MM.1S (cell line): ENCODE results near the gene TKFC.

Experiments used
- DNase-seq: peaks from one replicate; pipeline ENCODE4 v3.0.0-alpha.2; 2015
- H2AFZ ChIP-seq: fragments of 300-600 bp; sonication (generic); 2 replicates; pipeline ENCODE4 v1.6.0; 2016; ENCODE audit warnings: antibody characterized with exemption, low read length
- H3F3A ChIP-seq: fragments of 300-600 bp; sonication (generic); 2 replicates; pipeline ENCODE4 v1.6.1; 2016; ENCODE audit warnings: mild to moderate bottlenecking, antibody characterized with exemption, low read length, moderate library complexity, mixed read lengths; ENCODE audit not compliant: insufficient read depth
- H3K27ac ChIP-seq: fragments of 300-600 bp; sonication (generic); 2 replicates; pipeline ENCODE4 v1.5.1; 2016; ENCODE audit warnings: mild to moderate bottlenecking, low read length
- H3K27me3 ChIP-seq: fragments of 300-600 bp; sonication (generic); replicated peaks from 2 replicates; pipeline ENCODE4 v1.6.0; 2016; ENCODE audit warnings: low read length; ENCODE audit not compliant: insufficient read depth
- H3K36me3 ChIP-seq: fragments of 300-600 bp; sonication (generic); replicated peaks from 2 replicates; pipeline ENCODE4 v1.6.1; 2016; ENCODE audit warnings: mild to moderate bottlenecking, low read length, mixed read lengths; ENCODE audit not compliant: insufficient read depth
- H3K4me1 ChIP-seq: fragments of 300-600 bp; sonication (generic); 2 replicates; pipeline ENCODE4 v1.6.1; 2016; ENCODE audit warnings: low read length, mixed read lengths
- H3K4me2 ChIP-seq: fragments of 300-600 bp; sonication (generic); 2 replicates; pipeline ENCODE4 v1.6.0; 2016; ENCODE audit warnings: low read depth, low read length
- H3K4me3 ChIP-seq: fragments of 300-600 bp; sonication (generic); 2 replicates; pipeline ENCODE4 v1.5.1; 2016; ENCODE audit warnings: low read length, mixed read lengths
- H3K79me2 ChIP-seq: fragments of 300-600 bp; sonication (generic); 2 replicates; pipeline ENCODE4 v1.6.1; 2016; ENCODE audit warnings: mixed run types, low read length, mixed read lengths
- H3K9ac ChIP-seq: fragments of 300-600 bp; sonication (generic); 2 replicates; pipeline ENCODE4 v1.6.1; 2016; ENCODE audit warnings: low read length, mixed read lengths
- H3K9me2 ChIP-seq: fragments of 300-600 bp; sonication (generic); replicated peaks from 2 replicates; pipeline ENCODE4 v1.6.1; 2016; ENCODE audit warnings: mild to moderate bottlenecking, low read length, mixed read lengths; ENCODE audit not compliant: insufficient read depth
- H3K9me3 ChIP-seq: fragments of 300-600 bp; sonication (generic); replicated peaks from 2 replicates; pipeline ENCODE4 v1.6.1; 2016; ENCODE audit warnings: mild to moderate bottlenecking, low read length, mixed read lengths; ENCODE audit not compliant: insufficient read depth
- H4K20me1 ChIP-seq: fragments of 300-600 bp; sonication (generic); 2 replicates; pipeline ENCODE4 v1.6.1; 2016; ENCODE audit warnings: mild to moderate bottlenecking, low read length, moderate library complexity, mixed read lengths; ENCODE audit not compliant: insufficient read depth
- EZH2 ChIP-seq: fragments of 300-600 bp; sonication (generic); optimal IDR thresholded peaks from 2 replicates; pipeline ENCODE3; 2017; ENCODE audit warnings: low read depth, mild to moderate bottlenecking, antibody characterized with exemption, low read length, mixed read lengths
- EZH2phosphoT487 ChIP-seq: fragments of 300-600 bp; sonication (generic); IDR thresholded peaks from 2 replicates; pipeline ENCODE4 v1.6.1; 2018; ENCODE audit warnings: antibody characterized with exemption, low read length
- TF ChIP-seq, protein P1 (sequence below): fragments of 300-600 bp; sonication (generic); IDR thresholded peaks from 2 replicates; pipeline ENCODE4 v1.5.1; 2016; ENCODE audit warnings: antibody characterized with exemption, low read length, mixed read lengths

The TKFC gene

DNA sequence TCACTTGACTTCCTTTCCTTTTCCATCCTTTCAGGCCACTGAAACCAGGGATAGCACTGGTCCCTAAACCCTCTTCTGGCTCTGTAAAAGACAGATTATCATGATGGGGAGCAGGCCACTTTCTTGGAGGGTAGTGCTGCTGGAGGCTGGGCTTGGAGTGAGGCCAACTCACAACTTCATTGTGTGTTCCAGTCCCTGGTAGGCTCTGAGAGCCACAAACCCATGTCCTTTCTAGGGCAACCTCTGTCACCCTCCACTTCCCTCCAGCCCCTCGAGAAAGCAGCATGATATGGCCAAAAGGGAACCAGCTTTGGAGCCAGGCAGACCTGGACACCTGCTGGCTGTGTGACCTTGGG lies 2.3 kb downstream of the TKFC start:
- H3K4me3 ChIP-seq: no peak overlapping the region
- H2AFZ ChIP-seq: no peak overlapping the region
- no peaks in the 10 kb centered on the region for H3K9me3 ChIP-seq
- H3K27ac ChIP-seq: no peak overlapping the region
- H3K79me2 ChIP-seq: peaks cover 33% of the 10 kb centered on the region
- H4K20me1 ChIP-seq: no peaks in the 10 kb centered on the region
- TF ChIP-seq EZH2 (no peak), EZH2phosphoT487 (no peak)
- TF ChIP-seq, protein P1, sequence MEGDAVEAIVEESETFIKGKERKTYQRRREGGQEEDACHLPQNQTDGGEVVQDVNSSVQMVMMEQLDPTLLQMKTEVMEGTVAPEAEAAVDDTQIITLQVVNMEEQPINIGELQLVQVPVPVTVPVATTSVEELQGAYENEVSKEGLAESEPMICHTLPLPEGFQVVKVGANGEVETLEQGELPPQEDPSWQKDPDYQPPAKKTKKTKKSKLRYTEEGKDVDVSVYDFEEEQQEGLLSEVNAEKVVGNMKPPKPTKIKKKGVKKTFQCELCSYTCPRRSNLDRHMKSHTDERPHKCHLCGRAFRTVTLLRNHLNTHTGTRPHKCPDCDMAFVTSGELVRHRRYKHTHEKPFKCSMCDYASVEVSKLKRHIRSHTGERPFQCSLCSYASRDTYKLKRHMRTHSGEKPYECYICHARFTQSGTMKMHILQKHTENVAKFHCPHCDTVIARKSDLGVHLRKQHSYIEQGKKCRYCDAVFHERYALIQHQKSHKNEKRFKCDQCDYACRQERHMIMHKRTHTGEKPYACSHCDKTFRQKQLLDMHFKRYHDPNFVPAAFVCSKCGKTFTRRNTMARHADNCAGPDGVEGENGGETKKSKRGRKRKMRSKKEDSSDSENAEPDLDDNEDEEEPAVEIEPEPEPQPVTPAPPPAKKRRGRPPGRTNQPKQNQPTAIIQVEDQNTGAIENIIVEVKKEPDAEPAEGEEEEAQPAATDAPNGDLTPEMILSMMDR: no peak
- H3K36me3 ChIP-seq: no peaks in the 10 kb centered on the region
- H3K4me1 ChIP-seq: peaks cover 28% of the 10 kb centered on the region
- DNase-seq: no peak
- 0 out of 2 replicates have a peak, but pooled peaks cover 4% of the 10 kb centered on the region for H3F3A ChIP-seq
- no peaks in the 10 kb centered on the region for H3K27me3 ChIP-seq
- no peaks in the 10 kb centered on the region for H3K9me2 ChIP-seq
- no peak overlapping the region for H3K9ac ChIP-seq
- H3K4me2 ChIP-seq: no peak overlapping the region

DNA sequence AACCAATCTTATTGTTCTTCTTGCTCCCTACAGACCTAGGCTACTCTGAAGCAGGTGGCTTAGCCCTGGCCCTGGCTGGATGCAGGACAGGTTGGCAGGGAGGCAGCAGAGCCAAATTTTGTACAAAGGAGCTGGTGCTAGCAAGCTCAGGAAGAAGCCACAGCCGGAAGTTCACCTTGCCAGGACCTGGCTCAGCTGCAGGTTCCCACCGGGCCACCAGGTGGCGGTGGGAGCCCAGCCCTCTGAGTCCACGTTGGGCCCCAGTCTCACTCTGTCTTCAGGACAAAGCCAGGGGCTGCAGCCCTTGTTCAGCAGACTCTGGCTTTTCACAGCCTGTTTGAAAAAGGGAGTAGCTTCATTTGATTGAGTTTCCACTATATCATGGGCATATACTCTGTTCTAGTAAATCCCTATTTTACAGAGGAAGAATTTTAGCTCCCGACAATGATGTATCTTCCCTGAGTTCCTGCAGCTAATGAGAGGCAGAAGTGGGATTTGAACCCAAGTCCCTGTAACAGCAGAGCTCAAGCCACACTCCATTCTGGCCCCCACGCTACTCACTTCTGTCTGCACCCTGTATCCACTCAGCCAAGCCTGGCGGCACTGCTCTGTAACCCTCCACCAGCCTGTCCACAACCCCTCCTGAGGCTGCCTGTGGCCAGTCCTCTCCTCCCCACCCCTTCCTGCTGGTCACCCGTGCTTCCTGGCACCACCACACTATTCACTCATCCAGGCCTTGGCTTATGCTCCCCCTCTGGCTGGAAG lies 3.3 kb downstream of the TKFC start:
- no peaks in the 10 kb centered on the region for H3K9me2 ChIP-seq
- peak overlapping the region; percentile 43; the same call in 1 of the 2 replicates for H3K4me2 ChIP-seq
- peak overlapping the region; percentile 54 for H3K9ac ChIP-seq
- no peaks in the 10 kb centered on the region for H4K20me1 ChIP-seq
- H3K36me3 ChIP-seq: no peaks in the 10 kb centered on the region
- H2AFZ ChIP-seq: peak overlapping the region; percentile 88
- H3K4me3 ChIP-seq: no peak overlapping the region
- TF ChIP-seq, protein P1: peak; percentile 98
- TF ChIP-seq EZH2: no peak
- H3K79me2 ChIP-seq: peaks cover 23% of the 10 kb centered on the region
- H3K4me1 ChIP-seq: peaks cover 25% of the 10 kb centered on the region
- DNase-seq: peak; percentile 88
- no peaks in the 10 kb centered on the region for H3K27me3 ChIP-seq
- H3K9me3 ChIP-seq: no peaks in the 10 kb centered on the region
- peak overlapping the region; percentile 52; the same call in 1 of the 2 replicates for H3K27ac ChIP-seq
- 0 out of 2 replicates have a peak, but pooled peaks cover 4% of the 10 kb centered on the region for H3F3A ChIP-seq

DNA sequence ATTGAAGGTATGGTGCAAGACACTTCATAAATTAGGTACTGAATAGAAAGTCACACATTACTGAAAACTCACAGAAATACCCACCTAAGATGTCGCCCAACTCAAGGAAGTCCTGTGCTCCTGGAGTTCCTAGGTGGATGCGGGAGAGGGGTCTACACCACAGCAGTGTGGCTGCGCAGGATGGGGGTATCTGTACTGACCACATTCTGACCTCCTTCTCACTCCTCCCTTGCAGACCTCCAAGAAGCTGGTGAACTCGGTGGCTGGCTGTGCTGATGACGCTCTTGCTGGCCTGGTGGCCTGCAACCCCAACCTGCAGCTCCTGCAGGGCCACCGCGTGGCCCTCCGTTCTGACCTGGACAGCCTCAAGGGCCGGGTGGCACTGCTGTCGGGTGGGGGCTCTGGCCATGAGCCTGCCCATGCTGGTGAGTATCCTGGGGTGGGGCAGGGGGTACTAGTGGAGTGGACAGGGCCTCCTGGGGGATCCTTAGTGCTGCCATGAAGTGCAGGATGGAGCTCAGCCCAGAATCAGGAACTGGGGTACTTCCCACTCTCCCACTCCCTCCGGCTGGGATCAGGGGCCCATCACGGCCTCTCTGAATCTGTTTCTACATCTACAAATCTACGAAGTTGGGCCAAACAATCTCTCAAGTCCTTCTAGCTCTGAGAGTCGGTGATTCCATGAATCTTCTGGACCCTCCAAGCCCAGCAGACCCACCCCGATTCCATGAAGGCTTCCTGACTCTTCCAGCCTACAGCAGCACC lies 4.9 kb downstream of the TKFC start:
- TF ChIP-seq EZH2phosphoT487 (no peak), EZH2 (no peak)
- TF ChIP-seq, protein P1: no peak
- H3F3A ChIP-seq: 0 out of 2 replicates have a peak, but pooled peaks cover 4% of the 10 kb centered on the region
- no peaks in the 10 kb centered on the region for H3K27me3 ChIP-seq
- H3K27ac ChIP-seq: no peak overlapping the region
- H3K9ac ChIP-seq: no peak overlapping the region
- no peak overlapping the region for H2AFZ ChIP-seq
- H3K4me2 ChIP-seq: no peak overlapping the region
- no peaks in the 10 kb centered on the region for H4K20me1 ChIP-seq
- H3K79me2 ChIP-seq: peaks cover 8% of the 10 kb centered on the region
- peaks cover 20% of the 10 kb centered on the region for H3K4me1 ChIP-seq
- no peak for DNase-seq
- no peak overlapping the region for H3K4me3 ChIP-seq
- no peaks in the 10 kb centered on the region for H3K9me2 ChIP-seq
- H3K9me3 ChIP-seq: no peaks in the 10 kb centered on the region
- no peaks in the 10 kb centered on the region for H3K36me3 ChIP-seq
